Muscle layer of duodenum (tissue), 2 donors: ENCODE measurements around the gene ABLIM1.

Experiments used
- H3K27ac ChIP-seq: one replicate; pipeline ENCODE4 v1.7.0; 2013; ENCODE audit warnings: mild to moderate bottlenecking, low read length
- H3K27me3 ChIP-seq: one replicate; pipeline ENCODE4 v1.7.0; 2013; ENCODE audit warnings: low read depth, mild to moderate bottlenecking, control low read depth, low read length
- H3K36me3 ChIP-seq, 2 donors: one replicate each; pipeline ENCODE4 v1.7.0; 2013; ENCODE audit warnings: low read length in 2 of 2, control low read depth in 1 of 2, mild to moderate bottlenecking in 1 of 2; ENCODE audit not compliant: insufficient read depth in 2 of 2, control insufficient read depth in 1 of 2
- H3K4me1 ChIP-seq, 2 donors: one replicate each; pipeline ENCODE4 v1.7.0; 2013; ENCODE audit warnings: low read length in 2 of 2, mild to moderate bottlenecking in 2 of 2, control low read depth in 1 of 2, moderate library complexity in 1 of 2; ENCODE audit not compliant: insufficient read depth in 2 of 2, control insufficient read depth in 1 of 2
- H3K4me3 ChIP-seq, 2 donors: one replicate each; pipeline ENCODE4 v1.7.0; 2013; ENCODE audit warnings: low read length in 2 of 2, low read depth in 1 of 2, mild to moderate bottlenecking in 1 of 2
- H3K9me3 ChIP-seq, 2 donors: one replicate each; pipeline ENCODE4 v1.7.0; 2013; ENCODE audit warnings: low read length in 2 of 2, control low read depth in 1 of 2, mild to moderate bottlenecking in 1 of 2; ENCODE audit not compliant: control insufficient read depth in 1 of 2
- donor health status: healthy.

ABLIM1 gene

GRCh38 chr10:114616103-114616502, 42.0 kb downstream of the ABLIM1 start:
- Histone ChIP-seq H3K27me3 (no peaks in the 10 kb centered on the region), H3K27ac (no peak overlapping the region), H3K36me3 (no peaks in the 10 kb centered on the region), H3K4me1 (no peaks in the 10 kb centered on the region), H3K9me3 (no peaks in the 10 kb centered on the region), H3K4me3 (no peak overlapping the region)

GRCh38 chr10:114615600-114616007, 42.5 kb downstream of the ABLIM1 start:
- no peak overlapping the region for H3K4me3 ChIP-seq
- no peaks in the 10 kb centered on the region for H3K9me3 ChIP-seq
- no peak overlapping the region for H3K27ac ChIP-seq
- H3K27me3 ChIP-seq: no peaks in the 10 kb centered on the region
- no peaks in the 10 kb centered on the region for H3K36me3 ChIP-seq
- no peaks in the 10 kb centered on the region for H3K4me1 ChIP-seq

GRCh38 chr10:114613237-114613979, 44.7 kb downstream of the ABLIM1 start:
- no peaks in the 10 kb centered on the region for H3K4me1 ChIP-seq
- H3K27me3 ChIP-seq: no peaks in the 10 kb centered on the region
- no peaks in the 10 kb centered on the region for H3K9me3 ChIP-seq
- H3K36me3 ChIP-seq: no peaks in the 10 kb centered on the region
- H3K4me3 ChIP-seq: no peak overlapping the region
- H3K27ac ChIP-seq: peak overlapping the region; percentile 70

GRCh38 chr10:114611617-114612016, 46.5 kb downstream of the ABLIM1 start:
- no peaks in the 10 kb centered on the region for H3K36me3 ChIP-seq
- no peaks in the 10 kb centered on the region for H3K9me3 ChIP-seq
- H3K4me1 ChIP-seq: no peaks in the 10 kb centered on the region
- no peak overlapping the region for H3K4me3 ChIP-seq
- no peak overlapping the region for H3K27ac ChIP-seq
- no peaks in the 10 kb centered on the region for H3K27me3 ChIP-seq

- Histone ChIP-seq H3K36me3 (no peaks in the 10 kb centered on the region), H3K27me3 (no peaks in the 10 kb centered on the region), H3K4me1 (peaks cover 0 to under 1% of the 10 kb centered on the region in 2 donors), H3K4me3 (no peak overlapping the region), H3K27ac (no peak overlapping the region), H3K9me3 (no peaks in the 10 kb centered on the region)
These were observed 48.3 kb downstream of the ABLIM1 start for GRCh38 chr10:114609518-114610426.

- Histone ChIP-seq H3K27me3 (no peaks in the 10 kb centered on the region), H3K4me1 (peaks cover 0 to 3% of the 10 kb centered on the region in 2 donors), H3K4me3 (no peak overlapping the region), H3K27ac (no peak overlapping the region), H3K9me3 (no peaks in the 10 kb centered on the region), H3K36me3 (no peaks in the 10 kb centered on the region)
These were observed 50.6 kb downstream of the ABLIM1 start for GRCh38 chr10:114607358-114607998.

- H3K4me3 ChIP-seq: no peak overlapping the region
- H3K27ac ChIP-seq: no peak overlapping the region
- H3K9me3 ChIP-seq: no peaks in the 10 kb centered on the region
- peaks cover 0 to 3% of the 10 kb centered on the region in 2 donors for H3K4me1 ChIP-seq
- H3K36me3 ChIP-seq: peaks cover 0 to 3% of the 10 kb centered on the region in 2 donors
- H3K27me3 ChIP-seq: no peaks in the 10 kb centered on the region
These were observed 52.8 kb downstream of the ABLIM1 start for GRCh38 chr10:114605155-114605797.

GRCh38 chr10:114604357-114605130, 53.5 kb downstream of the ABLIM1 start:
- Histone ChIP-seq H3K27me3 (no peaks in the 10 kb centered on the region), H3K4me3 (no peak overlapping the region), H3K36me3 (peaks cover 0 to 3% of the 10 kb centered on the region in 2 donors), H3K4me1 (peaks cover 0 to 3% of the 10 kb centered on the region in 2 donors), H3K27ac (no peak overlapping the region), H3K9me3 (no peaks in the 10 kb centered on the region)

- Histone ChIP-seq H3K9me3 (no peaks in the 10 kb centered on the region), H3K27me3 (no peaks in the 10 kb centered on the region), H3K27ac (no peak overlapping the region), H3K4me3 (no peak overlapping the region), H3K36me3 (peaks cover 0 to 3% of the 10 kb centered on the region in 2 donors), H3K4me1 (peaks cover 0 to 3% of the 10 kb centered on the region in 2 donors)
These were observed 54.1 kb downstream of the ABLIM1 start for GRCh38 chr10:114603948-114604347.

- H3K27ac ChIP-seq: no peak overlapping the region
- peaks cover 0 to 3% of the 10 kb centered on the region in 2 donors for H3K36me3 ChIP-seq
- no peak overlapping the region for H3K4me3 ChIP-seq
- H3K27me3 ChIP-seq: no peaks in the 10 kb centered on the region
- no peaks in the 10 kb centered on the region for H3K9me3 ChIP-seq
- H3K4me1 ChIP-seq: peaks cover 0 to 3% of the 10 kb centered on the region in 2 donors
These were observed 54.8 kb downstream of the ABLIM1 start for GRCh38 chr10:114603303-114603702.
